Measurements from ENCODE around the gene PDLIM3. TPM values are rescaled to one million over a fixed set of nuclear protein-coding genes. Genes with fewer than 3 reads are reported as not detected.

The PDLIM3 gene
- total RNA-seq, 1 experiment from 2014 or later = 6.2 TPM

DNA sequence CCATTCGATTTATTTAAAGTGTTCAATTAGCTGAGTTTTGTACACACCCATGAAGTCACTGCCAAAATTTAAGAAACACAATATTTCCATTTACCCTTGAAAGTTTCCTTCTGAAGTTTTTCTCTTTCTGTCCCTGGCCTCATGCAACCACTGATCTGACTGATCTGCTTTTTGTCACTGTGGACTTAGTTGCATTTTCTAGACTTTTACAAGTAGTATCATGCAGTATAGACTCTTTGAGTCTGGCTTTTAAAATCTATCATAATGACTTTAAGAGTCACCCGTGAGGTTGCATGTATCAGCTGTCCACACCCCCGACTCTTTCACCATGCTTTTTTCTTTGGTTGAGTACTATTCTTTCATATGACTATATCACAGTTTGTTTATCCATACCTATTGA lies 29.0 kb upstream of the PDLIM3 start:
- no peak overlapping the region for H3K27ac Mint-ChIP-seq
- H3K9me3 Mint-ChIP-seq = peaks cover 43% of the 10 kb centered on the region
- no peaks in the 10 kb centered on the region for H3K27me3 Mint-ChIP-seq (ENCODE audit: low read depth)
- ChIA-PET POLR2A (no interaction called here), CTCF (no interaction called here)
- H3K4me3 Mint-ChIP-seq = no peak overlapping the region
- peaks cover 14% of the 10 kb centered on the region for H3K4me1 Mint-ChIP-seq
- DNase-seq (ENCODE audit: low spot score) (no peak), ATAC-seq (no peak)
- TF ChIP-seq, protein P1, sequence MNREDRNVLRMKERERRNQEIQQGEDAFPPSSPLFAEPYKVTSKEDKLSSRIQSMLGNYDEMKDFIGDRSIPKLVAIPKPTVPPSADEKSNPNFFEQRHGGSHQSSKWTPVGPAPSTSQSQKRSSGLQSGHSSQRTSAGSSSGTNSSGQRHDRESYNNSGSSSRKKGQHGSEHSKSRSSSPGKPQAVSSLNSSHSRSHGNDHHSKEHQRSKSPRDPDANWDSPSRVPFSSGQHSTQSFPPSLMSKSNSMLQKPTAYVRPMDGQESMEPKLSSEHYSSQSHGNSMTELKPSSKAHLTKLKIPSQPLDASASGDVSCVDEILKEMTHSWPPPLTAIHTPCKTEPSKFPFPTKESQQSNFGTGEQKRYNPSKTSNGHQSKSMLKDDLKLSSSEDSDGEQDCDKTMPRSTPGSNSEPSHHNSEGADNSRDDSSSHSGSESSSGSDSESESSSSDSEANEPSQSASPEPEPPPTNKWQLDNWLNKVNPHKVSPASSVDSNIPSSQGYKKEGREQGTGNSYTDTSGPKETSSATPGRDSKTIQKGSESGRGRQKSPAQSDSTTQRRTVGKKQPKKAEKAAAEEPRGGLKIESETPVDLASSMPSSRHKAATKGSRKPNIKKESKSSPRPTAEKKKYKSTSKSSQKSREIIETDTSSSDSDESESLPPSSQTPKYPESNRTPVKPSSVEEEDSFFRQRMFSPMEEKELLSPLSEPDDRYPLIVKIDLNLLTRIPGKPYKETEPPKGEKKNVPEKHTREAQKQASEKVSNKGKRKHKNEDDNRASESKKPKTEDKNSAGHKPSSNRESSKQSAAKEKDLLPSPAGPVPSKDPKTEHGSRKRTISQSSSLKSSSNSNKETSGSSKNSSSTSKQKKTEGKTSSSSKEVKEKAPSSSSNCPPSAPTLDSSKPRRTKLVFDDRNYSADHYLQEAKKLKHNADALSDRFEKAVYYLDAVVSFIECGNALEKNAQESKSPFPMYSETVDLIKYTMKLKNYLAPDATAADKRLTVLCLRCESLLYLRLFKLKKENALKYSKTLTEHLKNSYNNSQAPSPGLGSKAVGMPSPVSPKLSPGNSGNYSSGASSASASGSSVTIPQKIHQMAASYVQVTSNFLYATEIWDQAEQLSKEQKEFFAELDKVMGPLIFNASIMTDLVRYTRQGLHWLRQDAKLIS (CRISPR knock-in tag; IDR thresholded peaks at IDR 0.05; ENCODE audit: borderline replicate concordance) = no peak
- TF ChIP-seq ZNF232 (CRISPR knock-in tag; IDR thresholded peaks at IDR 0.05) = no peak
- TF ChIP-seq, protein P2, sequence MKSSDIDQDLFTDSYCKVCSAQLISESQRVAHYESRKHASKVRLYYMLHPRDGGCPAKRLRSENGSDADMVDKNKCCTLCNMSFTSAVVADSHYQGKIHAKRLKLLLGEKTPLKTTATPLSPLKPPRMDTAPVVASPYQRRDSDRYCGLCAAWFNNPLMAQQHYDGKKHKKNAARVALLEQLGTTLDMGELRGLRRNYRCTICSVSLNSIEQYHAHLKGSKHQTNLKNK (CRISPR knock-in tag; IDR thresholded peaks at IDR 0.05) = no peak
- no peak for TF ChIP-seq CBFB (CRISPR knock-in tag; IDR thresholded peaks at IDR 0.05; ENCODE audit: low read depth)
- TF ChIP-seq ZNF138 (CRISPR knock-in tag; conservative IDR thresholded peaks at IDR 0.05) = no peak
- no peak for TF ChIP-seq CREM (CRISPR knock-in tag; IDR thresholded peaks at IDR 0.05)
- TF ChIP-seq, protein P3, sequence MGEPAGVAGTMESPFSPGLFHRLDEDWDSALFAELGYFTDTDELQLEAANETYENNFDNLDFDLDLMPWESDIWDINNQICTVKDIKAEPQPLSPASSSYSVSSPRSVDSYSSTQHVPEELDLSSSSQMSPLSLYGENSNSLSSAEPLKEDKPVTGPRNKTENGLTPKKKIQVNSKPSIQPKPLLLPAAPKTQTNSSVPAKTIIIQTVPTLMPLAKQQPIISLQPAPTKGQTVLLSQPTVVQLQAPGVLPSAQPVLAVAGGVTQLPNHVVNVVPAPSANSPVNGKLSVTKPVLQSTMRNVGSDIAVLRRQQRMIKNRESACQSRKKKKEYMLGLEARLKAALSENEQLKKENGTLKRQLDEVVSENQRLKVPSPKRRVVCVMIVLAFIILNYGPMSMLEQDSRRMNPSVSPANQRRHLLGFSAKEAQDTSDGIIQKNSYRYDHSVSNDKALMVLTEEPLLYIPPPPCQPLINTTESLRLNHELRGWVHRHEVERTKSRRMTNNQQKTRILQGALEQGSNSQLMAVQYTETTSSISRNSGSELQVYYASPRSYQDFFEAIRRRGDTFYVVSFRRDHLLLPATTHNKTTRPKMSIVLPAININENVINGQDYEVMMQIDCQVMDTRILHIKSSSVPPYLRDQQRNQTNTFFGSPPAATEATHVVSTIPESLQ (CRISPR knock-in tag; IDR thresholded peaks at IDR 0.05) = no peak
- TF ChIP-seq PRDM15 (CRISPR knock-in tag; IDR thresholded peaks at IDR 0.05) = no peak
- no peak for TF ChIP-seq ZNF396 (CRISPR knock-in tag; IDR thresholded peaks at IDR 0.05; ENCODE audit: borderline replicate concordance)
- TF ChIP-seq, protein P4, sequence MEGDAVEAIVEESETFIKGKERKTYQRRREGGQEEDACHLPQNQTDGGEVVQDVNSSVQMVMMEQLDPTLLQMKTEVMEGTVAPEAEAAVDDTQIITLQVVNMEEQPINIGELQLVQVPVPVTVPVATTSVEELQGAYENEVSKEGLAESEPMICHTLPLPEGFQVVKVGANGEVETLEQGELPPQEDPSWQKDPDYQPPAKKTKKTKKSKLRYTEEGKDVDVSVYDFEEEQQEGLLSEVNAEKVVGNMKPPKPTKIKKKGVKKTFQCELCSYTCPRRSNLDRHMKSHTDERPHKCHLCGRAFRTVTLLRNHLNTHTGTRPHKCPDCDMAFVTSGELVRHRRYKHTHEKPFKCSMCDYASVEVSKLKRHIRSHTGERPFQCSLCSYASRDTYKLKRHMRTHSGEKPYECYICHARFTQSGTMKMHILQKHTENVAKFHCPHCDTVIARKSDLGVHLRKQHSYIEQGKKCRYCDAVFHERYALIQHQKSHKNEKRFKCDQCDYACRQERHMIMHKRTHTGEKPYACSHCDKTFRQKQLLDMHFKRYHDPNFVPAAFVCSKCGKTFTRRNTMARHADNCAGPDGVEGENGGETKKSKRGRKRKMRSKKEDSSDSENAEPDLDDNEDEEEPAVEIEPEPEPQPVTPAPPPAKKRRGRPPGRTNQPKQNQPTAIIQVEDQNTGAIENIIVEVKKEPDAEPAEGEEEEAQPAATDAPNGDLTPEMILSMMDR (IDR thresholded peaks at IDR 0.05) = no peak
- TF ChIP-seq FOXP1 (CRISPR knock-in tag; IDR thresholded peaks at IDR 0.05; ENCODE audit: borderline replicate concordance) = no peak
- no peak for TF ChIP-seq CDX4 (CRISPR knock-in tag; IDR thresholded peaks at IDR 0.05; ENCODE audit: borderline replicate concordance)
- no peak for TF ChIP-seq SOX15 (CRISPR knock-in tag; IDR thresholded peaks at IDR 0.05)
- TF ChIP-seq TP53 (CRISPR knock-in tag; IDR thresholded peaks at IDR 0.05) = no peak
- TF ChIP-seq RORB (CRISPR knock-in tag; IDR thresholded peaks at IDR 0.05) = no peak
- TF ChIP-seq GABPB1 (CRISPR knock-in tag; IDR thresholded peaks at IDR 0.05) = no peak
- TF ChIP-seq SP1 (CRISPR knock-in tag; conservative IDR thresholded peaks at IDR 0.05) = no peak
- TF ChIP-seq, protein P5, sequence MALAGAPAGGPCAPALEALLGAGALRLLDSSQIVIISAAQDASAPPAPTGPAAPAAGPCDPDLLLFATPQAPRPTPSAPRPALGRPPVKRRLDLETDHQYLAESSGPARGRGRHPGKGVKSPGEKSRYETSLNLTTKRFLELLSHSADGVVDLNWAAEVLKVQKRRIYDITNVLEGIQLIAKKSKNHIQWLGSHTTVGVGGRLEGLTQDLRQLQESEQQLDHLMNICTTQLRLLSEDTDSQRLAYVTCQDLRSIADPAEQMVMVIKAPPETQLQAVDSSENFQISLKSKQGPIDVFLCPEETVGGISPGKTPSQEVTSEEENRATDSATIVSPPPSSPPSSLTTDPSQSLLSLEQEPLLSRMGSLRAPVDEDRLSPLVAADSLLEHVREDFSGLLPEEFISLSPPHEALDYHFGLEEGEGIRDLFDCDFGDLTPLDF (CRISPR knock-in tag; IDR thresholded peaks at IDR 0.05) = no peak
- TF ChIP-seq MAX (CRISPR knock-in tag; IDR thresholded peaks at IDR 0.05) = no peak
- H3K36me3 Mint-ChIP-seq = peaks cover 16% of the 10 kb centered on the region

Measured in WTC11 (cell line).